ENCODE results near the gene CCDC142. TPM values are rescaled to one million over a fixed set of nuclear protein-coding genes. Genes with fewer than 3 reads are reported as not detected.

Gene CCDC142
- total and polyA plus RNA-seq, 2 experiments from 2014 or later: 23.4 to 33.5 TPM

GRCh38 chr2:74457549-74458131 lies 25.2 kb downstream of the CCDC142 start:
- peak; percentile 53 to 80 for DNase-seq (ENCODE audit: low read depth in 1 of 2, low spot score in 1 of 2)
- H3K4me3 ChIP-seq: peak overlapping the region; percentile 62
- H3K36me3 ChIP-seq: peaks cover 7% of the 10 kb centered on the region
- TF ChIP-seq CTCF (IDR thresholded peaks at IDR 0.05; ENCODE audit: low read depth, low read length): no peak
- H3K4me1 ChIP-seq (ENCODE audit: low read depth): peaks cover 5% of the 10 kb centered on the region
- no peaks in the 10 kb centered on the region for H3K27me3 ChIP-seq
- H3K27ac ChIP-seq: peak overlapping the region; percentile 88
- H3K9me3 ChIP-seq (ENCODE audit: low read depth): no peaks in the 10 kb centered on the region

- DNase-seq (ENCODE audit: low read depth in 1 of 2, low spot score in 1 of 2): no peak
- H3K4me3 ChIP-seq: peak overlapping the region; percentile 62
- peaks cover 5% of the 10 kb centered on the region for H3K36me3 ChIP-seq
- no peaks in the 10 kb centered on the region for H3K27me3 ChIP-seq
- no peaks in the 10 kb centered on the region for H3K9me3 ChIP-seq (ENCODE audit: low read depth)
- H3K27ac ChIP-seq: peak overlapping the region; percentile 88
- TF ChIP-seq CTCF (IDR thresholded peaks at IDR 0.05; ENCODE audit: low read depth, low read length): no peak
- H3K4me1 ChIP-seq (ENCODE audit: low read depth): peaks cover 5% of the 10 kb centered on the region
These were observed 25.7 kb downstream of the CCDC142 start for GRCh38 chr2:74457129-74457548.

- Histone ChIP-seq H3K4me3 (peak within 1 kb of the TSS; percentile 49), H3K27ac (no peak within 1 kb of the TSS), H3K9me3 (ENCODE audit: low read depth) (no peaks in the 10 kb centered on the region), H3K4me1 (ENCODE audit: low read depth) (peaks cover 5% of the 10 kb centered on the region), H3K27me3 (no peaks in the 10 kb centered on the region), H3K36me3 (no peaks in the 10 kb centered on the region)
- DNase-seq (ENCODE audit: low read depth in 1 of 2, low spot score in 1 of 2): peak; percentile 96 to 99
- TF ChIP-seq CTCF (IDR thresholded peaks at IDR 0.05; ENCODE audit: low read depth, low read length): no peak
These were observed 27.9 kb downstream of the CCDC142 start, which contains the start of gene INO80B for GRCh38 chr2:74454654-74455511. Gene INO80B (plus strand): TSS chr2:74455087. CDS start chr2:74455117, 30 bp downstream.

- Histone ChIP-seq H3K36me3 (no peaks in the 10 kb centered on the region), H3K4me3 (no peak overlapping the region), H3K4me1 (ENCODE audit: low read depth) (no peaks in the 10 kb centered on the region), H3K27me3 (no peaks in the 10 kb centered on the region), H3K9me3 (ENCODE audit: low read depth) (no peaks in the 10 kb centered on the region), H3K27ac (no peak overlapping the region)
- no peak for DNase-seq (ENCODE audit: low read depth in 1 of 2, low spot score in 1 of 2)
- no peak for TF ChIP-seq CTCF (IDR thresholded peaks at IDR 0.05; ENCODE audit: low read depth, low read length)
These were observed 32.1 kb downstream of the CCDC142 start for GRCh38 chr2:74450570-74451190.

GRCh38 chr2:74448771-74449170 lies 34.0 kb downstream of the CCDC142 start:
- H3K36me3 ChIP-seq: no peaks in the 10 kb centered on the region
- H3K27ac ChIP-seq: no peak overlapping the region
- H3K9me3 ChIP-seq (ENCODE audit: low read depth): no peaks in the 10 kb centered on the region
- no peak for TF ChIP-seq CTCF (IDR thresholded peaks at IDR 0.05; ENCODE audit: low read depth, low read length)
- H3K27me3 ChIP-seq: no peaks in the 10 kb centered on the region
- DNase-seq (ENCODE audit: low read depth in 1 of 2, low spot score in 1 of 2): no peak
- no peaks in the 10 kb centered on the region for H3K4me1 ChIP-seq (ENCODE audit: low read depth)
- H3K4me3 ChIP-seq: no peak overlapping the region
